ENCODE data around the gene C20orf202.
"Not testable (repeated sequence)": the region's sequence is repeated elsewhere in the genome, so short reads cannot be mapped to it uniquely, and the experiment has no call there.

C20orf202 gene

GRCh38 chr20:1247689-1248088 is 44.4 kb downstream of the C20orf202 start:
- DNase-seq (ENCODE audit: low read depth): no peak

GRCh38 chr20:1250282-1250681 is 47.0 kb downstream of the C20orf202 start:
- DNase-seq (ENCODE audit: low read depth): not testable (repeated sequence)

- no peak for DNase-seq (ENCODE audit: low read depth)
Observed at GRCh38 chr20:1252416-1252815, 49.2 kb downstream of the C20orf202 start.

- DNase-seq (ENCODE audit: low read depth): no peak
Observed at GRCh38 chr20:1254254-1254653, 51.0 kb downstream of the C20orf202 start.

- no peak for DNase-seq (ENCODE audit: low read depth)
Observed at GRCh38 chr20:1255675-1256074, 52.4 kb downstream of the C20orf202 start.
